SH-SY5Y (cell line): ENCODE results near the gene MRC1.

Source experiments
- GATA2 ChIP-seq: IDR thresholded peaks from 2 replicates; pipeline ENCODE4 v1.6.1; 2011; ENCODE audit warnings: mild to moderate bottlenecking, low read depth, low read length
- GATA3 ChIP-seq: IDR thresholded peaks from 2 replicates; pipeline ENCODE4 v1.6.1; 2011; ENCODE audit warnings: low read depth, mild to moderate bottlenecking, low read length, moderate library complexity

DNA sequence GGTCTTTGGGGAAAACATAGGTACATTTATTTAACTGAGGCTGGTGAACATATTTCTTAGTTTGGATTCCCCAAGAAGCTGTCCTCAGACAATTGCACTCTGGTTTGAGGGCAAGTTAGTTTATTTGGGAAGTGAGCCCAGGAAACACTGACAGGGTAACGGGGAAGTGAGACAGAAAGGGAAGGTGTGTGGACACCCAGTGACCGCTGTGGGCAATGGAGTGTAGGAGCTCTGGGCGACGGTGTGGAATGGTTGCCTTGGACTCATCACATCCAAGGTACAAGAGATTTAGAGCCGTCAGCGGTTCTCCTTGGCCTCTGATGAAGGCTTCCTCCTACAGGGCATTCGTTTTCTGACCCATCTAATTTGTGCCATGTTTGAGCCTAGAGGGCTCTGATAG lies 7.1 kb downstream of the MRC1 start:
- TF ChIP-seq GATA2 (no peak), GATA3 (no peak)
